Thymus (tissue), 14 donors: ENCODE results near the gene PARVB. TPM values are rescaled to one million over a fixed set of nuclear protein-coding genes. Genes with fewer than 3 reads are reported as not detected.

Source experiments
- DNase-seq, 9 donors: peaks; one replicate each; pipeline ENCODE4 v3.0.0-alpha.2; 2013; ENCODE audit warnings: low spot score in 9 of 9, low read depth in 6 of 9, missing footprints in 1 of 9
- H3K27ac ChIP-seq, 2 donors: one replicate each; pipeline ENCODE4 v1.5.1; 2013; ENCODE audit warnings: control low read depth in 1 of 2, low read depth in 1 of 2, low read length in 1 of 2, mild to moderate bottlenecking in 1 of 2, moderate library complexity in 1 of 2
- H3K27me3 ChIP-seq, 2 donors: one replicate each; pipeline ENCODE4 v1.5.1; 2013; ENCODE audit warnings: low read length in 1 of 2; ENCODE audit not compliant: control insufficient read depth in 2 of 2, insufficient read depth in 1 of 2
- H3K36me3 ChIP-seq, 2 donors: one replicate each; pipeline ENCODE4 v1.5.1; 2013; ENCODE audit warnings: low read length in 1 of 2, mild to moderate bottlenecking in 1 of 2, moderate library complexity in 1 of 2; ENCODE audit not compliant: control insufficient read depth in 2 of 2, insufficient read depth in 2 of 2
- H3K4me1 ChIP-seq, 2 donors: one replicate each; pipeline ENCODE4 v1.5.1; 2013; ENCODE audit warnings: low read length in 2 of 2; ENCODE audit not compliant: control insufficient read depth in 2 of 2, insufficient read depth in 2 of 2
- H3K4me3 ChIP-seq, 2 donors: one replicate each; pipeline ENCODE4 v1.5.1; 2013; ENCODE audit warnings: low read length in 2 of 2, control low read depth in 1 of 2, mild to moderate bottlenecking in 1 of 2
- H3K9me3 ChIP-seq, 2 donors: one replicate each; pipeline ENCODE4 v1.5.1; 2013; ENCODE audit warnings: low read length in 1 of 2, mild to moderate bottlenecking in 1 of 2; ENCODE audit not compliant: control insufficient read depth in 2 of 2, insufficient read depth in 1 of 2
- WGBS: extraction: QIAGEN DNeasy Blood & Tissue Kit; methylation state at CpG from one replicate; pipeline ENCODE4 v1.1.7; 2013; 5-methylcytosine and 5-hydroxymethylcytosine counted together
- long read RNA-seq, 10 donors: transcript quantifications; one replicate each; lab custom pipeline, GENCODE V29; 2026
- polyA plus RNA-seq: library from polyadenylated mRNA; stranded (reverse); fragments of 200-250 nt; gene quantifications from one replicate; pipeline ENCODE4 v1.2.3, GENCODE V29; 2013
- total RNA-seq: library from RNA; stranded (reverse); fragments of 120-200 nt; gene quantifications from one replicate; pipeline ENCODE4 v1.2.4, GENCODE V29; 2013
- donor health status: healthy.

PARVB gene
- 14.5 TPM for total RNA-seq
- polyA plus RNA-seq = 15.2 TPM
- long read RNA-seq, donor 1 = 0 reads
- long read RNA-seq, donor 2, full-length matches to known transcripts = 4 of 4 reads
- long read RNA-seq, donor 2, partial matches to known transcripts = 0 of 4 reads
- long read RNA-seq, donor 2, other reads (novel, unspliced or antisense) = 0 of 4 reads
- long read RNA-seq, donor 3, full-length matches to known transcripts = 3 of 3 reads
- long read RNA-seq, donor 3, partial matches to known transcripts = 0 of 3 reads
- long read RNA-seq, donor 3, other reads (novel, unspliced or antisense) = 0 of 3 reads
- long read RNA-seq, donor 4, full-length matches to known transcripts = 1 of 1 reads
- long read RNA-seq, donor 4, partial matches to known transcripts = 0 of 1 reads
- long read RNA-seq, donor 4, other reads (novel, unspliced or antisense) = 0 of 1 reads
- long read RNA-seq, donor 5, full-length matches to known transcripts = 6 of 6 reads
- long read RNA-seq, donor 5, partial matches to known transcripts = 0 of 6 reads
- long read RNA-seq, donor 5, other reads (novel, unspliced or antisense) = 0 of 6 reads
- long read RNA-seq, donor 6, full-length matches to known transcripts = 1 of 1 reads
- long read RNA-seq, donor 6, partial matches to known transcripts = 0 of 1 reads
- long read RNA-seq, donor 6, other reads (novel, unspliced or antisense) = 0 of 1 reads
- long read RNA-seq, donor 7, full-length matches to known transcripts = 4 of 4 reads
- long read RNA-seq, donor 7, partial matches to known transcripts = 0 of 4 reads
- long read RNA-seq, donor 7, other reads (novel, unspliced or antisense) = 0 of 4 reads
- long read RNA-seq, donor 8, full-length matches to known transcripts = 1 of 1 reads
- long read RNA-seq, donor 8, partial matches to known transcripts = 0 of 1 reads
- long read RNA-seq, donor 8, other reads (novel, unspliced or antisense) = 0 of 1 reads
- long read RNA-seq, donor 9, full-length matches to known transcripts = 1 of 1 reads
- long read RNA-seq, donor 9, partial matches to known transcripts = 0 of 1 reads
- long read RNA-seq, donor 9, other reads (novel, unspliced or antisense) = 0 of 1 reads
- long read RNA-seq, donor 10, full-length matches to known transcripts = 2 of 2 reads
- long read RNA-seq, donor 10, partial matches to known transcripts = 0 of 2 reads
- long read RNA-seq, donor 10, other reads (novel, unspliced or antisense) = 0 of 2 reads

GRCh38 chr22:44024288-44024921, at the start of gene PARVB:
TSS of gene PARVB (plus strand) at chr22:44024302. CDS start at chr22:44024340, 38 bp downstream.
- DNase-seq = no peak
- peak within 1 kb of the TSS; percentile 30 to 53 for H3K4me3 ChIP-seq
- H3K27me3 ChIP-seq = peaks cover 25 to 33% of the 10 kb centered on the region in 2 donors
- WGBS = 3% methylated on average over 83 of the region's 83 CpGs
- H3K9me3 ChIP-seq = no peaks in the 10 kb centered on the region
- no peaks in the 10 kb centered on the region for H3K36me3 ChIP-seq
- peak within 1 kb of the TSS in 1 of 2 donors; percentile 70 for H3K27ac ChIP-seq
- peaks cover 0 to 35% of the 10 kb centered on the region in 2 donors for H3K4me1 ChIP-seq

- peaks cover 67 to 78% of the 10 kb centered on the region in 2 donors for H3K36me3 ChIP-seq
- no peak overlapping the region for H3K4me3 ChIP-seq
- no peaks in the 10 kb centered on the region for H3K27me3 ChIP-seq
- H3K9me3 ChIP-seq = no peaks in the 10 kb centered on the region
- no peak overlapping the region for H3K27ac ChIP-seq
- H3K4me1 ChIP-seq = no peaks in the 10 kb centered on the region
- 97% methylated on average over 4 of the region's 4 CpGs for WGBS
- no peak for DNase-seq
Measured at GRCh38 chr22:43975041-43975440, 49.1 kb upstream of the PARVB start.

- H3K27ac ChIP-seq = no peak overlapping the region
- H3K4me3 ChIP-seq = no peak overlapping the region
- H3K27me3 ChIP-seq = no peaks in the 10 kb centered on the region
- no peaks in the 10 kb centered on the region for H3K4me1 ChIP-seq
- H3K36me3 ChIP-seq = peaks cover 70 to 79% of the 10 kb centered on the region in 2 donors
- DNase-seq = no peak
- 94% methylated on average over 19 of the region's 19 CpGs for WGBS
- no peaks in the 10 kb centered on the region for H3K9me3 ChIP-seq
Measured at GRCh38 chr22:43976861-43977795, 47.0 kb upstream of the PARVB start.

- Histone ChIP-seq H3K4me1 (no peaks in the 10 kb centered on the region), H3K27ac (no peak overlapping the region), H3K27me3 (no peaks in the 10 kb centered on the region), H3K4me3 (no peak overlapping the region), H3K9me3 (no peaks in the 10 kb centered on the region), H3K36me3 (peaks cover 61 to 79% of the 10 kb centered on the region in 2 donors)
- WGBS = 98% methylated on average over 4 of the region's 4 CpGs
- no peak for DNase-seq
Measured at GRCh38 chr22:43978558-43978957, 45.5 kb upstream of the PARVB start.

- peaks cover 52 to 70% of the 10 kb centered on the region in 2 donors for H3K36me3 ChIP-seq
- H3K4me3 ChIP-seq = no peak overlapping the region
- WGBS = 97% methylated on average over 7 of the region's 7 CpGs
- no peak overlapping the region for H3K27ac ChIP-seq
- no peak for DNase-seq
- H3K27me3 ChIP-seq = no peaks in the 10 kb centered on the region
- no peaks in the 10 kb centered on the region for H3K9me3 ChIP-seq
- no peaks in the 10 kb centered on the region for H3K4me1 ChIP-seq
Measured at GRCh38 chr22:43980579-43980978, 43.5 kb upstream of the PARVB start.

- 98% methylated on average over 17 of the region's 17 CpGs for WGBS
- no peak overlapping the region for H3K4me3 ChIP-seq
- H3K4me1 ChIP-seq = no peaks in the 10 kb centered on the region
- H3K9me3 ChIP-seq = no peaks in the 10 kb centered on the region
- DNase-seq = no peak
- H3K36me3 ChIP-seq = peaks cover 51 to 70% of the 10 kb centered on the region in 2 donors
- no peak overlapping the region for H3K27ac ChIP-seq
- H3K27me3 ChIP-seq = no peaks in the 10 kb centered on the region
Measured at GRCh38 chr22:43980996-43981395, 43.1 kb upstream of the PARVB start.

GRCh38 chr22:43983808-43984207, 40.3 kb upstream of the PARVB start:
- no peaks in the 10 kb centered on the region for H3K27me3 ChIP-seq
- 99% methylated on average over 16 of the region's 16 CpGs for WGBS
- DNase-seq = no peak
- peaks cover 39 to 55% of the 10 kb centered on the region in 2 donors for H3K36me3 ChIP-seq
- no peak overlapping the region for H3K4me3 ChIP-seq
- H3K4me1 ChIP-seq = no peaks in the 10 kb centered on the region
- H3K9me3 ChIP-seq = no peaks in the 10 kb centered on the region
- H3K27ac ChIP-seq = no peak overlapping the region

GRCh38 chr22:43985532-43985931, 38.6 kb upstream of the PARVB start:
- H3K4me1 ChIP-seq = no peaks in the 10 kb centered on the region
- H3K4me3 ChIP-seq = no peak overlapping the region
- H3K27me3 ChIP-seq = no peaks in the 10 kb centered on the region
- 95% methylated on average over 12 of the region's 12 CpGs for WGBS
- no peaks in the 10 kb centered on the region for H3K9me3 ChIP-seq
- H3K36me3 ChIP-seq = peaks cover 43 to 55% of the 10 kb centered on the region in 2 donors
- DNase-seq = no peak
- H3K27ac ChIP-seq = no peak overlapping the region
